GM18520 (cell line): ENCODE results near the gene DYNLL2.
"Not testable (repeated sequence)": the region's sequence is repeated elsewhere in the genome, so short reads cannot be mapped to it uniquely, and the experiment has no call there.

Experiments used
- ATAC-seq: cut with Tn5 transposase; IDR thresholded peaks from one replicate; pipeline ENCODE4 v1.9.1; 2021; ENCODE audit not compliant: unreplicated experiment

The DYNLL2 gene

DNA sequence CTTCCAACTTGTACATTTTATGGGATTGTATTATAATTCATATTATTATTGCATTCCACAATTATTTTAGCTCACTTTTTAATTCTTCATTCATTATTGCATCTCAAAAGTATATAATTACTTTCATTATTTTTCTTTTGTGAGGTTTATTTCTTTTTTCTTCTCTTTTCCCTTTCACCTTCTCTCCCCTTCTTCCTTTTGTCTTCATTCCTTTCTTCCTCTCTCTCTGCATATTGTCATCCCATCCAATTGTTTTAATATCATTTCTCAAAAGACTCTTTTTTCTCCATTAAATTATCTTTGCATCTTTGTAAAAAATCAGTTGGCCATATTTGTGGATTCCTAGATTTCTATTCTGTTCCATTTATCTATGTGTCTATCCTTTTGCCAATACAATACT lies 17.3 kb downstream of the DYNLL2 start:
- ATAC-seq, result no peak

DNA sequence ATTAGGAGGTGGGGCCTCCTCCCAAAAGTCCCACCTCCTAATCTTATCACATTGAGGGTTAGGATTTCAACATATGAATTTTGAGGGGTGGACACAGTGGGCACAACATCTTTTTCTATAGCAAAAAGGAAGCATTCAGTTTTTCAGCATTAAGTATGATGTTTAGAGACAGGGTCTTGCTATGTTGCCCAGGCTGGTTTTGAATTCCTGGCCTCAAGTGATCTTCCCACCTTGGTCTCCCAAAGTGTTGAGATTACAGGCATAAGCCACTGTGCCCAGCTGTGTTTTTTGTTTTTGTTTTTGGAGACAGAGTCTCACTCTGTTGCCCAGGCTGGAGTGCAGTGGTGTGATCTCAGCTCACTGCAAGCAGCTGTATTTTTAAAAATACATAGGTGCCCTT lies 18.7 kb downstream of the DYNLL2 start:
- not testable (repeated sequence) for ATAC-seq

DNA sequence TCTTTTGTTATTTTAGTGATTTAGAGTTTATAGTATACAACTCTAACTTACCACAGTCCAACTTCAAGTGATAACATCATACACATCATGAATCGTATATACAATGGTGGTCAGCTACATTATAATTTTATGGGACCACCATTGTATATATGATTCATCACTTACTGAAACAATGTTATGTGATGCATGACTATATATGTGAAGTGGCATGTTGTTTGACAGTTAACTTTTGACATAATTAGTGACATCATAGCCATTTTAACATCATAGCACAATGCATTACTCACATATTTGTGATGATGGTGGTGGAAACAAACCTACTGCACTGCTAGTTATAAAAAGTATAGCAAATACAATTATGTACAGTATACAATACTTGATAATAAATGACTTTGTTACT lies 21.9 kb downstream of the DYNLL2 start:
- no peak for ATAC-seq

DNA sequence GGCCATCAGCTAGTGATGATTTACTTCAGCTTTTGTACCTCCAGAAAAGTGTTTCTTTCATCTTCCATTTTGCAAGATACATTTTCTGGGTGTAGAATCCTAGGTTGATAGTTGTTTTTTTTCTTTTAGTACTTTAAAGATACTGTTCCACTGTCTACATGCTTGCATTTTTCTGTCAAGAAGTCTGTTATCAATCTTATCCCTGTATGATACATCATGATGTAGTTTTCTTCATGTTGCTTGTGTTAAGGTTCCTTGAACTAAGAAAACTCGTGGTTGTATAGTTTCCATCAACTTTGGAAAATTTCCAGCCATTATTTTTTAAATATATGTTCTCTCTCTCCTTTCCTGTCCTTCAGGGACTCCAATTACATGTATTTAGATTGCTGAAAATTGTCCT lies 24.1 kb downstream of the DYNLL2 start:
- ATAC-seq, result no peak

DNA sequence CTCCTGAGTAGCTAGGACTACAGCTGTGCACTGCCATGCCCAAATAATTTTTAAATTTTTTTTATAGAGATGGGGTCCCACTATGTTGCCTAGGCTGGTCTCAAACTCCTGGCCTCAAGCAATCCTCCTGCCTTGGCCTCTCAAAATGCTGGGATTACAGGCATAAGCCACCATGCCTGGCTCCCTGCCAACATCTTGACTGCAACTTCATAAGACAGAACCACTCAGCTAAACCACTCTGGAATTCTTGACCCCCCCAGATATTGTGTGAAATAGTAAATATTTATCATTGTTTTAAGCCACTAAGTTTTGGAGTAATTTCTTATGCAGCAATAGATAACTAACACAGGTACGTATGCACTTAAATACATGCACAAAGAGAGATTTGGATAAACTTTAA lies 26.0 kb downstream of the DYNLL2 start:
- ATAC-seq, result no peak

DNA sequence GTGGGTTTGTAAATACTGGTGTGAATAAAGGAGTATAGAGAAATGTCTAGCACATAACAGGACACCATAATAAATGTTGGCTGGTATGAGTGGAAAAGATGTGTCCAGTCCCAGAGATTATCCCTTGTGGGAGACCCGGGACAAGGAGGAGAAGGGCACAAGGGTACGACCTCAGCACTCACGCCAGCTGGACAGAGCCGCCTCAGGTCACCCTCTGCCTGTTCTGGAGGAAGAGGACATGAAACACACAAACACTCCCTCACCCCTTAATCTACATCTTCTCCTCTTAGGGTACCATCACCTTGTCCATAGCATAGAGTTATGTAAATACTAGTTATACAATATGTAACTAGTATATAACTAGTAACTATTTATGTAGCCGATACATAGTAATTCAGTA lies 26.8 kb downstream of the DYNLL2 start:
- no peak for ATAC-seq

DNA sequence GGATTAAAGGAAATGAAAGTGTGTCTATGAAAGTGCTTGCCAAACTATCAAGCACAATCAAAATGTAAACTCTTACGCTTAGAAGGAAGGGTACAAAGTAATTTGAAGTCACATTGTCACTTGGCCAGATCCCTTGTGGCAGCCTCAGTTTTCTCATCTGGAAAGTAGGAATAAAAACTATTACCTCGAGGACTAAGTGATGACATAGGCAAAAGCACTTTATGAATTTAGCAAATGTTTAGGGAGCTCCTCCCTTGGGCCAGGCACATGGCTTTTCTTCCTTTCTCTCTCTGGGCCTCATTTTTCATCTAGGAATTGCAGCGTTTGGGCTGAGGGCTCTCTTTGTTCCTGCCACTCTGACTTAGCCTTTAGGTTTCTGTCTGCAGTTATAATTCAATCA lies 28.5 kb downstream of the DYNLL2 start:
- no peak for ATAC-seq

DNA sequence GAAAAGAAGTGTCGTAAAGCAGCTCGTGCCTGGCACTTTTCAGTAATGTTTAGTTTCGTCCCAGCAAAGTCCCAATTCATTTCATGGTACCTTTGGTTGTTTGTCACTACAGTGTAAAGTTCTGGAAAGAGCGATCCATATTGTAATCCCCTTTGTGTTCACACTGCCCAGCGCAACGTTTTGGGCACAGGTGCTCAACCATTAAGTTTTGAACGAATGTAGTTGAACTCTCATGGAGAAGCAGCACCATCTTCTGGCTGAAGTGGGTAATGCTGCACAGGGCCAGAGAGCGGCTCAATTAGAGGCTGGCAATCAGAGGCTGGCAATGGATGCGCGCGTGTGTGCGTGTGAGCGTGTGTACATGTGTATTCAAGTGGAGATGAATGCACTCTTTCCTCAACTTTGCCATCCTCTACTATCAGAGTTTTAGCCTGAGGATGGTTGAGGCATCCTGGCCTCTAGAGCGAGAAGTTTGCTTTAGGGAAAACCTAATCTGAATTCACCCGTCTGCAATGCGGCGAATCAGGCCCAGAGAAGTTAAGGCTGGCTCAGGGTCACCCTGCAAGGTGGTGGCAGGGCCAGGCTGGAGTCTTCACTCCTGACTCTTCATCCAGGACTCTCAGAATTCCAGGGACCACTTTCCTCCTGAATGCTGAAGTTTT lies 29.9 kb downstream of the DYNLL2 start:
- no peak for ATAC-seq

DNA sequence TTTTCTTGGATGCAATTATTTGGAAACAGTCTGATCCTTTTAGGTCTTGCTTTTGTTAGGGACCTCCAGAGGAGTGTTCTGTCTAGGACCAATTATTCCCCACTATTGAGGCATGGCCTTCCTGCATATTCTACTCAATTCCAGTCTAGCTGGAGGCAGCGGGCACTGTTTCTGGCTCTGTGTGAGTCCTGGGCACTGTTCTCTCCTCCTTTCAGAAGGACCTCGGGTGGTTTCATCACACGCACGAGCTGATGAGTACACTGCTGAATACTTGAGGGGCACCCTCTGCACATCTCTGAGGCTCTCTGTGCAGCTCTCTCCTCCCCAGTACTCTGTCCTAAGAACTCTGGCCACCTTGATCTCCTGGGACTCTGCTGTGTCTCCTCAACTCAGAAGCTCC lies 30.7 kb downstream of the DYNLL2 start:
- no peak for ATAC-seq

DNA sequence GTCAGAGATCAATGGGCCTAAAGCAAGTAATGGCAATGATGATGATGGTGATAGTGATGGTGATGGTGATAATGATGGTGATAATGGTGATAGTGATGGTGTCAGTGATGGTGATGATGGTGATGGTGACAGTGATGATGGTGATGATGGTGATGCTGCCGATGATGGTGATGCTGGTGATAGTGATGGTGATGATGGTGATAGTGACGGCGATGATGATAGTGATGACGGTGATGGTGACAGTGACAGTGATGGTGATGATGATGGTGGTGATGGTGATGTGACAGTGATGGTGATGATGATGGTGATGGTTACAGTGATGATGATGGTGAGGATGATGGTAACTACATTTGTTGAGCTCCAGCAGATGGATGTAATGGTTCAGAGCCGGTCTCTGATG lies 34.2 kb downstream of the DYNLL2 start:
- no peak for ATAC-seq

DNA sequence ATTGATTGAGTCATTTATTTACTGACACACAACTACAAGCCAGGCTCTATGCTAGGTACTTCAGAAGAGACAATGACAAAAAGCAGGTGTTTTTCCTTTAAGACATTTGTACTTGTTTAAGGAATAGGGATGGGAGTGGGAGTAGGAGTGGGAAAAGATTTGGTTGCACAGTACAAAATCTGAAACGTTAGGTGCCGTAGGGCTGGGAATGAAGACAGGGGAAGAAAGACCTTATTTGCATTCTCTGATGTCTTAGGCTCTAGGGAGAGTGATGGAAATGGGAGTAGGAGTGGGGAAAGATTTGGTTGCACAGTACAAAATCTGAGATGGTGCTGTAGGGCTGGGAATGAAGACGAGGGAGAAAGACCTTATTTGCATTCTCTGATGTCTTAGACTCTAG lies 36.3 kb downstream of the DYNLL2 start:
- ATAC-seq, result no peak

DNA sequence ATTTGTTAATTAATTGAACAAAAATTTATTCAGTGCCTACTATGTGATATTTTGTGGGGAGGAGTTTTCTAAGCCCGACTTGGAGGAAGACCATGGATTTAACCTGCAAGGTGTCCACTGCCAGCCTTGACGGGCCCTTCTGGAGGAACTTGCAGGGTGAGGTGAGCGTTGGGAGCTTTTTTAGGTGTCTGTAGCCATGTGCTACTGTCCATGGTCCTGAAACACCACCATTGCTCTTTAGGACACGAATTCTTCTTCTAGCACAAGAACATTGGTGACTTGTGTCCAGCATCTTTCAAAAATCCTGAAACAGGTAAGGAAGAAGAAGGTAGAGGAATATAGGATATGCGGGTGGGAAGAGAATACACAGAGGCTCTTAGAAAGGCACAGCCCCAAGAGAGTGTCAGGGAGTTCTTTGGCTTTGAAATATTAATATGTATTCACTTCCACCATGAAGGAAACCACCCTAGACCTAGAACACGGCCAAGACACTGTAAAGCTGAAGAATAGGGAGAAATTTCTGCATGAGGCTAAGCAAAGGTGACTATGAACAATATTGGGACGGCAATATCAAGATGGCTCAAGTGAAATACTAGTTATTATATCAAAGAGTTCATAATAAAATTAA lies 37.1 kb downstream of the DYNLL2 start:
- ATAC-seq, result no peak

DNA sequence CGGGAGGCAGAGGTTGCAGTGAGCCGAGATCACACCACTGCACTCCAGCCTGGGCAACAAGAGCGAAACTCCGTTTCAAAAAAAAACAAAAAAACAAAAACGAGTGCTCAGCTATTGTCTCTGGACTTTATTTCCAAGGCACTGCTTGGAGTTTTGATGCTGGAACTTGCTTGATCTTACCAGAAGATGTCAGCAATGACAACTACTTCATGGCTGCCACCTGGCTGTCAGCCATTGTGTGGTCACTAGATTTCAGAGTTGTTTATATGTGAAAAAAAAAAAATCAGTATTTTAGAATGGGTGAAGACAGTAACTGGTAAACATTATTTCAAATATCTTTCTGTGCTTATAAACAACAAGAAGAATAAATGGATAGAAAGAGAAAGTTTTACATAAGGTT lies 38.7 kb downstream of the DYNLL2 start:
- no peak for ATAC-seq

DNA sequence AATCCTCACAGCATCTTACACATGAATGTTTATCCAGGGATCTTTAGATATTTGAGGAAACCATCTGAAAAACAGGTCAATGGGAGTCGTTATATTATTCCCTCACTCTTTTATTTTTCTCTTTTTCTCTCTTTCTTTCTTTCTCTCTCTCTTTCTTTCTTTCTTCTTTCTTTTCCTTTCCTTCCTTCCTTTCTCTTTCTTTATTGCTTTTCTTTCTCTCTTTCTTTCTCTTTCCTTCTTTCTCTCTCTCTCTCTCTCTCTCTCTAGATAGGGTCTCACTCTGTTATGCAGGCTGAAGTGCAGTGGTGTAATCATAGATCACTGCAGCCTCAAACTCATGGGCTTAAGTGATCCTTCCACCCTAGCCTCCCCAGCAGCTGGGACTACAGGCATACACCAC lies 44.6 kb downstream of the DYNLL2 start:
- no peak for ATAC-seq

DNA sequence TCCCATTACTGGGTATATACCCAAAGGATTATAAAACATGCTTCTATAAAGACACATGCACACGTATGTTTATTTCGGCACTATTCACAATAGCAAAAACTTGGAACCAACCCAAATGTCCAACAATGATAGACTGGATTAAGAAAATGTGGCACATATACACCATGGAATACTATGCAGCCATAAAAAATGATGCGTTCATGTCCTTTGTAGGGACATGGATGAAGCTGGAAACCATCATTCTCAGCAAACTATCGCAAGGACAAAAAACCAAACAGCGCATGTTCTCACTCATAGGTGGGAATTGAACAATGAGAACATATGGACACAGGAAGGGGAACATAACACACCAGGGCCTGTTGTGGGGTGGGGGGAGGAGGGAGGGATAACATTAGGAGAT lies 49.5 kb downstream of the DYNLL2 start:
- ATAC-seq, result not testable (repeated sequence)

DNA sequence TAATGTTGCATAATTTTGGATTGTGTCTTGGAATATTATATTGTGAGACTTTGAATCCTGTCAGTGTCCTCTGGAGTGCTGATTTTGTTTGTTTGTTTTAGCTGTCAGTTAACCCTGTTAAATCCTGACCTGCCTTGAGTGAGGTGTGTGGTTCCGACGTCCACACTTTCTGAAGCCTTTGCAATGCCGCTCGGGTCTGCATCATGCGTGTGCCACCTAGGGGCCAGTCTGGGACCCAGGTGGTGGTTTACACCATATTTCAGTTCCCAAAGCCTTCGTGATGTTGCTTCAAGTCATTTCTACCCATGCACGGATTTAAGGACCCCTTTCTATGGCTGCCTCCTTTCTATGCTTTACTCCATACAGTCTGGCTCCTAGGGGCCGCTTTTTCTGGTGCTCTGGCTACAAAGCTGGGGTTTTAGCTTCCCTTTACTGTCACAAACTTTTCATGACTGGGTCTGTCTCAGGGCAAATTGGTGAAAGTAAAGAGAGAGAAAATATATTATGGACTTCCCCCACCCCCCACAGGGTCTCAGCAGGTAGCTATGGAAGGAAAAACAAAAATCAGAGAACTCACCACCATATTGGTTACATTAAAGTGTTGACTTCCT lies 53.6 kb downstream of the DYNLL2 start:
- no peak for ATAC-seq

DNA sequence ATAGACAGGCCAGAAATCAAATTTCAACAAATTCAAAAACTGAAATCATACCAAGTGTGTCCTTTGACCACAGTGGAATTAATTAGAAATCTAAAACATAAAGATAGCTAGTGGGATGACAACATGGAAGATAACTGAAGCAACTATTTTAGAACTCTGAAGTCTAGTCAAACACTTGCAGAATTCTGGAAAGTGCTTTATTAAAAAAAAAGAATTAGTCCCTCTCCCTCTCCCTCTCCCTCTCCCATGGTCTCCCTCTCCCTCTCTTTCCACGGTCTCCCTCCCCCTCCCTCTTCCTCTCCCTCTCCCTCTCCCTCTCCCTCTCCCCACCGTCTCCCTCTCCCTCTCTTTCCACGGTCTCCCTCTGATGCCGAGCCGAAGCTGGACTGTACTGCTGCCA lies 58.3 kb downstream of the DYNLL2 start:
- no peak for ATAC-seq

DNA sequence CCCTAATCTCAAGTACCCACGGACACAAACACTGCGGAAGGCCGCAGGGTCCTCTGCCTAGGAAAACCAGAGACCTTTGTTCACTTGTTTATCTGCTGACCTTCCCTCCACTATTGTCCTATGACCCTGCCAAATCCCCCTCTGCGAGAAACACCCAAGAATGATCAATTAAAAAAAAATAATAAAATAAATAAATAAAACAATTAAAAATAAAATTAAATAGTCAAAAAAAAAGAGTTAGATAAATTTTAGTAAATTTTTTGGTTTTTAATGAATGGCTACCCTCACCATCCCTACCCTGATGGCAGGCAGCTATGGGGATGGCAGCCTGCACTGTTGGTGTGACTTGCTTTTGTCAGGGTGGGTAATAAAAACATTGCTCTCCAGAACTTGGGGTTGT lies 60.1 kb downstream of the DYNLL2 start:
- ATAC-seq, result not testable (repeated sequence)

DNA sequence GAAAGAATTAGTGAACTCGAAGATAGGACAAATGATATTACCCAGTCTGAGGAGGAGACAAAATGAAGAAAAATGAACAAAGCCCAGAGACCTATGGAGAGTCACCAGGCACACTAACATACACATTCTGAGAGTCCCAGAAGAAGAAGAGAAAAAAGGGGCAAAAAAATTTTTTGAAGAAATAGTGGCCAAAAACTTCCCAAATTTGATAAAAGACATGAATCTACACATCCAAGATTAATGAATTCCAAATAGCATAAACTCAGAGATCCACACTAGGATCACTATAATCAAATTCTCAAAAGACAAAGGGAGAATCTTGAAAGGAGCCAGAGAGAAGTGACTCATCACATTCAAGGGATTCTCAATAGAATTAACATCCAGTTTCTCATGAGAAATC lies 61.6 kb downstream of the DYNLL2 start:
- no peak for ATAC-seq
